KMS-11 (cell line): ENCODE measurements around the gene PDZRN4.

Experiments used
- H2AFZ ChIP-seq: fragments of 200-600 bp; sonication (generic); 2 replicates; pipeline ENCODE4 v1.6.1; 2016; ENCODE audit warnings: antibody characterized with exemption, mixed run types, low read depth
- H3K27ac ChIP-seq: fragments of 200-600 bp; sonication (generic); 2 replicates; pipeline ENCODE4 v1.6.1; 2016; ENCODE audit warnings: mild to moderate bottlenecking, mixed run types
- H3K27me3 ChIP-seq: fragments of 200-600 bp; sonication (generic); 2 replicates; pipeline ENCODE4 v1.6.1; 2017; ENCODE audit warnings: mild to moderate bottlenecking, low read depth, mixed run types, moderate library complexity; ENCODE audit not compliant: insufficient read depth
- H3K36me3 ChIP-seq: fragments of 200-600 bp; sonication (generic); 2 replicates; pipeline ENCODE4 v1.6.1; 2017; ENCODE audit warnings: mild to moderate bottlenecking, mixed run types; ENCODE audit not compliant: insufficient read depth
- H3K4me1 ChIP-seq: fragments of 200-600 bp; sonication (generic); 2 replicates; pipeline ENCODE4 v1.6.1; 2016; ENCODE audit warnings: mild to moderate bottlenecking, low read depth, mixed run types; ENCODE audit not compliant: poor library complexity, severe bottlenecking
- H3K4me2 ChIP-seq: fragments of 200-600 bp; sonication (generic); 2 replicates; pipeline ENCODE4 v1.7.0; 2016; ENCODE audit warnings: mild to moderate bottlenecking, mixed run types
- H3K4me3 ChIP-seq: fragments of 200-600 bp; sonication (generic); IDR thresholded peaks from 2 replicates; pipeline ENCODE4 v1.6.1; 2017; ENCODE audit warnings: low read depth, low read length, mixed read lengths; ENCODE audit not compliant: insufficient read depth
- H3K79me2 ChIP-seq: fragments of 200-600 bp; sonication (generic); 2 replicates; pipeline ENCODE4 v1.6.1; 2016; ENCODE audit warnings: low read depth, mixed run types; ENCODE audit not compliant: insufficient read depth
- H3K9ac ChIP-seq: fragments of 200-600 bp; sonication (generic); 2 replicates; pipeline ENCODE4 v1.6.1; 2016; ENCODE audit warnings: mild to moderate bottlenecking, mixed run types
- H4K20me1 ChIP-seq: fragments of 200-600 bp; sonication (generic); 2 replicates; pipeline ENCODE4 v1.6.1; 2016; ENCODE audit warnings: mild to moderate bottlenecking, mixed run types; ENCODE audit not compliant: insufficient read depth
- TF ChIP-seq, protein P1 (sequence below): fragments of 200-600 bp; sonication (generic); conservative IDR thresholded peaks from 2 replicates; pipeline ENCODE4 v1.6.1; 2017; ENCODE audit warnings: low read depth, mild to moderate bottlenecking, antibody characterized with exemption, low read length, moderate library complexity, mixed read lengths

PDZRN4 gene

DNA sequence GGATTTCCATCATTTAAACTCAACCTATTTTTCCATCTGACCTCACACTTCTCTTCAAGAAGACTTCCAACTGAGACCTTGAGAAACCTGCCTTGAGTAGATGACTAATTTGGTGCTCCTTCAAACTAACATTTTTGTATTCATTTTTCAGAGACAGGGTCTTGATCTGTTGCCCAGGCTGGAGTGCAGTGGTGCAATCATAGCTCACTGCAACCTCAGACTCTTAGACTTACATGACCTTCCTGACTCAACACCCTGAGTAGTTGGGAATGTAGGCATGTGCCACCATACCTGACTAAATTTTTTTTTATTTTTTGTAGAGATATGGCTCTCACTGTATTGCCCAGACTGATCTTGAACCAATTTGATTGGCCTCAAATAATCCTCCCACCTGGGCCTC lies 389.9 kb downstream of the PDZRN4 start:
- H3K4me3 ChIP-seq = no peak overlapping the region
- H3K4me1 ChIP-seq = no peaks in the 10 kb centered on the region
- TF ChIP-seq, protein P1, sequence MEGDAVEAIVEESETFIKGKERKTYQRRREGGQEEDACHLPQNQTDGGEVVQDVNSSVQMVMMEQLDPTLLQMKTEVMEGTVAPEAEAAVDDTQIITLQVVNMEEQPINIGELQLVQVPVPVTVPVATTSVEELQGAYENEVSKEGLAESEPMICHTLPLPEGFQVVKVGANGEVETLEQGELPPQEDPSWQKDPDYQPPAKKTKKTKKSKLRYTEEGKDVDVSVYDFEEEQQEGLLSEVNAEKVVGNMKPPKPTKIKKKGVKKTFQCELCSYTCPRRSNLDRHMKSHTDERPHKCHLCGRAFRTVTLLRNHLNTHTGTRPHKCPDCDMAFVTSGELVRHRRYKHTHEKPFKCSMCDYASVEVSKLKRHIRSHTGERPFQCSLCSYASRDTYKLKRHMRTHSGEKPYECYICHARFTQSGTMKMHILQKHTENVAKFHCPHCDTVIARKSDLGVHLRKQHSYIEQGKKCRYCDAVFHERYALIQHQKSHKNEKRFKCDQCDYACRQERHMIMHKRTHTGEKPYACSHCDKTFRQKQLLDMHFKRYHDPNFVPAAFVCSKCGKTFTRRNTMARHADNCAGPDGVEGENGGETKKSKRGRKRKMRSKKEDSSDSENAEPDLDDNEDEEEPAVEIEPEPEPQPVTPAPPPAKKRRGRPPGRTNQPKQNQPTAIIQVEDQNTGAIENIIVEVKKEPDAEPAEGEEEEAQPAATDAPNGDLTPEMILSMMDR = no peak
- no peak overlapping the region for H3K27ac ChIP-seq
- H3K4me2 ChIP-seq = no peak overlapping the region
- H3K27me3 ChIP-seq = no peaks in the 10 kb centered on the region
- H3K9ac ChIP-seq = no peak overlapping the region
- H3K36me3 ChIP-seq = no peaks in the 10 kb centered on the region
- H3K79me2 ChIP-seq = no peaks in the 10 kb centered on the region
- H2AFZ ChIP-seq = no peak overlapping the region
- H4K20me1 ChIP-seq = no peaks in the 10 kb centered on the region

DNA sequence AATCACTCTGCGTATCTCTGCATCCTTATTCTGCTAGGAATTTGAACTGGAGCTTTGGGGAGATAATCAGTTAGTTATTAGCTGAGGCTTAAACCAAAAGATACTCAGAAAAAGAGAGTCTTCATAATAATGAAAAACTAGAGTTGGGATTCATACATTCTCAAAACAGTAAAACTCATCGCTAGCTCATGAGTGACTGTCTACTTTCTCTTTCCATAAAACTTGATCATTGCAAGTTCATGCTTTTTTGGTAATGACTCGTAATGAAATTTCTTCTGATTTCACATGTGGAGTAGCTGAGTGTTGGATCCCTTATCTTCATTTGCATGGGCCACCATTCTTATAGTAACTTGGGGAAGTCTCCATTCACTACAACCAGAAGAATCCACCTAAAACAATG lies 397.7 kb downstream of the PDZRN4 start:
- Histone ChIP-seq H3K4me2 (no peak overlapping the region), H3K79me2 (no peaks in the 10 kb centered on the region), H3K27me3 (no peaks in the 10 kb centered on the region), H3K9ac (no peak overlapping the region), H4K20me1 (no peaks in the 10 kb centered on the region), H3K4me3 (no peak overlapping the region), H3K27ac (no peak overlapping the region), H3K4me1 (no peaks in the 10 kb centered on the region), H3K36me3 (no peaks in the 10 kb centered on the region), H2AFZ (no peak overlapping the region)
- TF ChIP-seq, protein P1 = no peak

DNA sequence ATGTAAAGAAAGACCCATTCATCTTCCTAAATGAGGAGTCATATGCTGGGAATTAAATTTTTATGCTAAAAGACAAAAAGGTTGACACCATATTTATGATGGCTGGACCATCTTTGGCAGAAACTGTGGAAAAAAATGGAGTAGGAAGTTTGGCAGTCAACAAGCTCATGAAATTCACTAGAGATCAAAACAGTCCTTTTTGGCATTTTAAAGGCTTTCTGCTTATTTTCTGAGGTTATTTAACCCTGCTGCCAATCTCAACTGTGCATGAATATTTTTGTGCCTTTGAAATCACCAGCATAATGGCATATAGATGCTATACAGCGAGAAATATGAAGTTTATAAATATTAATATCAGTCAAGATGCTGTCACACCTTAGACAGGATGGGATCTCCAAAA lies 399.5 kb downstream of the PDZRN4 start:
- TF ChIP-seq, protein P1 = no peak
- Histone ChIP-seq H4K20me1 (no peaks in the 10 kb centered on the region), H3K27ac (no peak overlapping the region)

DNA sequence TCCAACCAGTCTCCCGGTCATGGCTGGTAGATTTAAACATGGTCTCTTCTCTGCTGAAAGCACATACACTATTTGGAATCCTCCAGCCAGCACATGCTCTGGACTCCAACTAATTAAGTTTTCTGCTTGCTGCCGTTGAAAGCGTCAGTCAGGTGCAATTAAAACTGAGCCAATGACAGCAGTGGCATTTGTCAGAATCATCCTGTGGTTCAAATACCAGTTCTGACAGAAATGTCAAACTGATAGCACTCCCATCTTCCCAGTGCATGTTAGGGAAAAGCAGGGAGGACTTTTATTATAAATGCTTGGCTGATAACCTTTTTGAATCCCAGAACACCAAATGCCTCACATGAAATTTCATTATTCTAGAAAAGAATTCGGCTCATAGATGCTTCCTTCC lies 401.8 kb downstream of the PDZRN4 start:
- Histone ChIP-seq H3K27ac (no peak overlapping the region), H3K79me2 (no peaks in the 10 kb centered on the region), H3K27me3 (no peaks in the 10 kb centered on the region), H4K20me1 (no peaks in the 10 kb centered on the region), H2AFZ (no peak overlapping the region), H3K4me1 (no peaks in the 10 kb centered on the region), H3K9ac (no peak overlapping the region), H3K4me2 (no peak overlapping the region), H3K4me3 (no peak overlapping the region), H3K36me3 (no peaks in the 10 kb centered on the region)
- TF ChIP-seq, protein P1 = no peak

More for the DNA sequence above, 399.5 kb downstream of the PDZRN4 start:
- H3K36me3 ChIP-seq = no peaks in the 10 kb centered on the region
- no peak overlapping the region for H3K4me2 ChIP-seq
- no peak overlapping the region for H3K4me3 ChIP-seq
- no peaks in the 10 kb centered on the region for H3K79me2 ChIP-seq
- H2AFZ ChIP-seq = no peak overlapping the region
- no peaks in the 10 kb centered on the region for H3K27me3 ChIP-seq
- H3K4me1 ChIP-seq = no peaks in the 10 kb centered on the region
- no peak overlapping the region for H3K9ac ChIP-seq
